KMS-11 (cell line): ENCODE results near the gene KTN1.

Experiments
- H2AFZ ChIP-seq: fragments of 200-600 bp; sonication (generic); 2 replicates; pipeline ENCODE4 v1.6.1; 2016; ENCODE audit warnings: antibody characterized with exemption, mixed run types, low read depth
- H3K27ac ChIP-seq: fragments of 200-600 bp; sonication (generic); 2 replicates; pipeline ENCODE4 v1.6.1; 2016; ENCODE audit warnings: mild to moderate bottlenecking, mixed run types
- H3K27me3 ChIP-seq: fragments of 200-600 bp; sonication (generic); 2 replicates; pipeline ENCODE4 v1.6.1; 2017; ENCODE audit warnings: mild to moderate bottlenecking, low read depth, mixed run types, moderate library complexity; ENCODE audit not compliant: insufficient read depth
- H3K36me3 ChIP-seq: fragments of 200-600 bp; sonication (generic); 2 replicates; pipeline ENCODE4 v1.6.1; 2017; ENCODE audit warnings: mild to moderate bottlenecking, mixed run types; ENCODE audit not compliant: insufficient read depth
- H3K4me1 ChIP-seq: fragments of 200-600 bp; sonication (generic); 2 replicates; pipeline ENCODE4 v1.6.1; 2016; ENCODE audit warnings: mild to moderate bottlenecking, low read depth, mixed run types; ENCODE audit not compliant: poor library complexity, severe bottlenecking
- H3K4me2 ChIP-seq: fragments of 200-600 bp; sonication (generic); 2 replicates; pipeline ENCODE4 v1.7.0; 2016; ENCODE audit warnings: mild to moderate bottlenecking, mixed run types
- H3K4me3 ChIP-seq: fragments of 200-600 bp; sonication (generic); IDR thresholded peaks from 2 replicates; pipeline ENCODE4 v1.6.1; 2017; ENCODE audit warnings: low read depth, low read length, mixed read lengths; ENCODE audit not compliant: insufficient read depth
- H3K79me2 ChIP-seq: fragments of 200-600 bp; sonication (generic); 2 replicates; pipeline ENCODE4 v1.6.1; 2016; ENCODE audit warnings: low read depth, mixed run types; ENCODE audit not compliant: insufficient read depth
- H3K9ac ChIP-seq: fragments of 200-600 bp; sonication (generic); 2 replicates; pipeline ENCODE4 v1.6.1; 2016; ENCODE audit warnings: mild to moderate bottlenecking, mixed run types
- H4K20me1 ChIP-seq: fragments of 200-600 bp; sonication (generic); 2 replicates; pipeline ENCODE4 v1.6.1; 2016; ENCODE audit warnings: mild to moderate bottlenecking, mixed run types; ENCODE audit not compliant: insufficient read depth
- TF ChIP-seq, protein P1 (sequence below): fragments of 200-600 bp; sonication (generic); conservative IDR thresholded peaks from 2 replicates; pipeline ENCODE4 v1.6.1; 2017; ENCODE audit warnings: low read depth, mild to moderate bottlenecking, antibody characterized with exemption, low read length, moderate library complexity, mixed read lengths

KTN1 gene

DNA sequence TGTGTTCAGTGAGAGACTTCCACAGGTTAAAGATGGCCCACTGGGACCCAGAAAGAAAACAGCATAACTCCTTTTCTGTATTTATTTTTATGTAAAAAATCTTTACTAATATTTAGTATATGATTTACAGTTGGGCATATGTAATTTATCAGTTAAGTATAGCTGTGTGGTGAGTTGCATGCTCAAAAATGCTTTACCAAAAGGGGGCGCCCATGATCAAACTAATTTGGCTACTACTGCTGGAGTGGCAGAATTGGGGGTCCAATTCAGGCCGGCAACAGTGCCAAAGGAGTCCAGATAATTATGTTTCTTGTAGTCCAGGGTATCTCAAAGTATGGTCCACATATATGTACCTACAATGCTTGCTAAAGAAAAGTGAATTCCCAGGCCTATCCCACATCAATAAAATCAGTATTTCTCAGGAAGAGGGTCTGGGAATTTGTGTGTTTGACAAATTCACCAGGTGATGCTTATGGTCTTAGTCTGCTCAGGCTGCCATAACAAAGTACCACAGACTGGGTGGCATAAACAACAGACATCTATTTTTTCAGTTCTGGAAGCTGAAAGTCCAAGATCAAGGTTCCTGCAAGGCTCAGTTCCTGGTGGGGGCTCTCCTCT is 152.0 kb downstream of the KTN1 start:
- no peaks in the 10 kb centered on the region for H3K27me3 ChIP-seq
- no peaks in the 10 kb centered on the region for H3K4me1 ChIP-seq
- no peak overlapping the region for H3K9ac ChIP-seq
- H3K4me2 ChIP-seq, result no peak overlapping the region
- no peaks in the 10 kb centered on the region for H4K20me1 ChIP-seq
- TF ChIP-seq, protein P1, sequence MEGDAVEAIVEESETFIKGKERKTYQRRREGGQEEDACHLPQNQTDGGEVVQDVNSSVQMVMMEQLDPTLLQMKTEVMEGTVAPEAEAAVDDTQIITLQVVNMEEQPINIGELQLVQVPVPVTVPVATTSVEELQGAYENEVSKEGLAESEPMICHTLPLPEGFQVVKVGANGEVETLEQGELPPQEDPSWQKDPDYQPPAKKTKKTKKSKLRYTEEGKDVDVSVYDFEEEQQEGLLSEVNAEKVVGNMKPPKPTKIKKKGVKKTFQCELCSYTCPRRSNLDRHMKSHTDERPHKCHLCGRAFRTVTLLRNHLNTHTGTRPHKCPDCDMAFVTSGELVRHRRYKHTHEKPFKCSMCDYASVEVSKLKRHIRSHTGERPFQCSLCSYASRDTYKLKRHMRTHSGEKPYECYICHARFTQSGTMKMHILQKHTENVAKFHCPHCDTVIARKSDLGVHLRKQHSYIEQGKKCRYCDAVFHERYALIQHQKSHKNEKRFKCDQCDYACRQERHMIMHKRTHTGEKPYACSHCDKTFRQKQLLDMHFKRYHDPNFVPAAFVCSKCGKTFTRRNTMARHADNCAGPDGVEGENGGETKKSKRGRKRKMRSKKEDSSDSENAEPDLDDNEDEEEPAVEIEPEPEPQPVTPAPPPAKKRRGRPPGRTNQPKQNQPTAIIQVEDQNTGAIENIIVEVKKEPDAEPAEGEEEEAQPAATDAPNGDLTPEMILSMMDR, result peak; percentile 56
- H2AFZ ChIP-seq, result no peak overlapping the region
- no peak overlapping the region for H3K27ac ChIP-seq
- H3K4me3 ChIP-seq, result no peak overlapping the region
- H3K36me3 ChIP-seq, result no peaks in the 10 kb centered on the region
- H3K79me2 ChIP-seq, result no peaks in the 10 kb centered on the region

DNA sequence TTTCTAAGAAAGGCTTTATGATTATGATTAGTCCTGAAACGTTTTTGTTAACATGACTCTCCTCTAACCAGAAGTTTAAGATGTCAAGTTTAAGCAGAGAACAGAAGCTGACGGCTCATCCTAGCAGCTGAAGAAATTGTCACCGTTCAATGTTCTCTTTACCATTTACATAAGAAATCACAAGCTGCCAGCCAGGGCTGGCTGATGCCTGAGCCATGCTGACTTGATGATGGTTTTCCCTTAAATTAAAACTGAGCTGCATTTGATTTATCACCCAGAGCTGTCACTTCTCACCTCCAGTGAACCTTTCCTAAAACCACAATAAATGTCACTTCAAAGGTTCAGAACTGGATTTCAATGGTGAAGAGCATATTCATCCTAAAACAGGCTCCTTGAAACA is 153.6 kb downstream of the KTN1 start:
- Histone ChIP-seq H3K9ac (no peak overlapping the region), H3K4me3 (no peak overlapping the region), H4K20me1 (no peaks in the 10 kb centered on the region), H3K27me3 (no peaks in the 10 kb centered on the region), H3K36me3 (no peaks in the 10 kb centered on the region), H3K79me2 (no peaks in the 10 kb centered on the region), H3K4me1 (no peaks in the 10 kb centered on the region), H3K4me2 (no peak overlapping the region), H2AFZ (no peak overlapping the region), H3K27ac (no peak overlapping the region)
- TF ChIP-seq, protein P1, result no peak
